NAMALWA (cell line): ENCODE results near the gene SOHLH2.

ENCODE experiments used
- DNase-seq: peaks from one replicate; pipeline ENCODE4 v3.0.0-alpha.2; 2015; ENCODE audit warnings: low spot score

The SOHLH2 gene

DNA sequence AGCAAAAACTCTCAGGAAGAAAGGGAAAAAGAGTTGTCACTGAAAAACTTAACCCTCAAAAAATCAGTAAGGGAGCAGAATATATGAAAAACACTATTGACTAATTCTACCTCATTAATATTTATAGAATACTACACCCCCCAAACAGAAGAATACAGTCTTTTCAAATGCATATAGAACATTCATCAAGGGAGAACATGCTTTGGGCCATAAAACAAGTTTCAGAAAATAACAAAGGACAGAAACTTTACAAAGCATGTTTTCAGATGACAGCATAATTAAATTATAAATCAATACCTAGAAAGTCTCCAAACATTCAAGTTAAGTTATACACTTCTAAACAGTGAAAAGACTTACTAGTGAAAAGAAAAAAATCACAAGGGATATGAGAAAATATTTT lies 30.5 kb downstream of the SOHLH2 start:
- DNase-seq, result no peak

DNA sequence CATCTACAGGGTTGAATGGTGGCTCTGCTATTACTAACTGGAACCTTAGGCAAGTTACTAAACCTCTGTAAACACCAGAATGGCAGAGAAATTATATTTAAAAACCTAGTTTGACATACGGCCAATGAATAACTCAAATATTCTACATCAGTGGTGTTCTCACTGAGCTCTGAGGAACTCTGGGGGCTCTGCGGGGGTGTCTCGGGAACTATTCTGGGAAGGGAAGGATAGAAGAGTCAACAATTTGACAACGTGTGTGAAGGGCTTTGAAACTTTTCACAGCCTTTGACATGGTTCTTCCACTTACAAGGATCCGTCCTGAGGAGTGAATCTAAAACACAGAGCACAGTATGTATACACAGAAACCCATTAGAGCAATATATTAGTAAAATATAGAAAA lies 38.7 kb downstream of the SOHLH2 start:
- DNase-seq, result no peak

DNA sequence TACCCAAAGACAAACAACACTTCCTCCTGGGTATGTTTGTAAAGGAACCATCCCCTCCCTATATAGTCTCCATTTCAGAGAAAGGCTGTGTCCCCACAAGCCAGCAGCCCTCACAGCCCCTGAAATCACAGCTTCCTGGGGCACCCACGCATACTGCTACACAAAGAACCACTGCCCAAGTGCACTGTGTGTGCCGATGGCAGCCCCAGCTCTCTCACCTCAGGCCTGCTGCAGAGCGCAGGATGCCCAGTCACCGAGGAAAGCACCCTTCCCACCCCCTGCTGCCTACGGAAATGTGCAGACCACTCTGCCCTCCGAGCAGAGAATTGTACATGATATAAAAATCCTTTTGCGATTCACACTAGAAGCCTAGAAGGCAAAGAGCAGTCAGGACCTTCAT lies 39.4 kb downstream of the SOHLH2 start:
- no peak for DNase-seq

DNA sequence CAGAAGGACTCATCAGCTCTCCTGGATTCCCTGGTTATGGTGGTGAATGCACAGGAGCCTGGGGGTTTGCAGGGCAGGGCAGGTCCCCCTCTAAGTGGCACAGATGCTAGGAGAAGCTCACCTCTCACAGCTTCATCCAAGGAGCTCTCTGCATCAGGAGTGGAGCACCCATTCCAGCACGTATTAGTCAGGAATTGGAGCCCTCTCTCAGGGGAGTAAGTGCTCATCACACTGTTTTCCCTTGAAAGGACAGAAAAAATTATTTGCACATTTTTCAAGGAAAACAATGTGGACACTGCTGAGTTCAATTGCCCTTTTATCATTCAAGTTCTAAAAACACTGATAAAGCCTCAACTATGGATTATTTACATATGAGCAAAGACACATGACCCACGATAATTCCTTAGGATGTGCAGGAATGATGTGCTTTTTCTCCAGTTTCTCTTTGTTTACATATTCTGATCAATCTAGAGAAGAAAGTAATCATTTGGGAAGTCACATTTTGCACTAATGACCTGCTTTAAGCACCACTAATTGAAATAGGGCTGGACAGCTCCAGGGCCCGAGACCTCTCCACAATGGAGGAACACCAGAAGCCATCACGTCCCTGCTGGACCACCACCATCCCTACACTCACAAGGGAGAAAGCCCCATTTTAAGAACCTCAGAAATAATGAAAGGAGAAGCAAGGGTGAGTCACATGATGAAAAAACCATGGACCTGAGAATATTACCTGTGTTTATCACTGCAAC lies 40.6 kb downstream of the SOHLH2 start:
- no peak for DNase-seq

DNA sequence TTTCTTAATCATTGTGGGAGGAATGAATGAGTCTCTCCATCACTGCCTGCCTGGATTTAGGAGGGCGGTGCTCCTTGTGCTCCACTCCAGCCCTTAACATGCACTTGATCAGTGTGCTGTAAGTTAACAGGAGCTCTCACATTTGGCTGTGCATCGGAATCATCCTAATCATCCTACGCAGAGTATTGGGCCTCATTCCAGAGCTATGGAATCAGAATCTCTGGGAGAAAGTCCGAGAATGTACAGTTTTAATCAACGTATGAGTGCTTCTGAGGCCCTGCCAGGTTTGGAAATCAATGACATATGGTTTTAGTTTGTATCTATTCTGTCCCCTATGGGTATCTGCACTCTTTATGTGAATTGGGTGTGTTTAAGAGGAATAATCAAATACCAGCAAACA lies 48.3 kb downstream of the SOHLH2 start:
- no peak for DNase-seq

DNA sequence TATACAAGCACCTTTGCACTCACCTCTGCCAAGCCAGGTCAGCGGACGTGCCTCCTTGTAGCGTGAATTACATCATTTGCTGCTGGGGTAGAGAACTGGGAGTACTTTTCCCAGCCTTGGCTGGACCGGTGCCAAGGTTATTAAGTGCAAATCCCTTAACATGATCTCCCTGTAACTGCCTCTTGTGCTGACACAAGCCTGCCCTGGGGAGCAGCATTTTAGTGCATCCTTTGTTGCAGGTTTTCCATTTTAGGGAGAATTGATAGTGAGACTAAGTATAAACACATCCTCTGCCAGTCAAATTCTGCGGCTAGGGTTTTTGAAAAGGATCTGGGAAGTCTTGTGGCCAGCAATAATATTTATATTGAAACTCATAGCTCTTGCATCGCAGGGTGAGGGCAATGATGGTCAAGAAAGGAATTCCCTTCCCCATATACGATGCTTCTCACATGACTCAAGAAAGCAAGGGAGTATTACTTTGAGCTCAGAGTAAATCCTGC lies 50.5 kb downstream of the SOHLH2 start:
- no peak for DNase-seq

DNA sequence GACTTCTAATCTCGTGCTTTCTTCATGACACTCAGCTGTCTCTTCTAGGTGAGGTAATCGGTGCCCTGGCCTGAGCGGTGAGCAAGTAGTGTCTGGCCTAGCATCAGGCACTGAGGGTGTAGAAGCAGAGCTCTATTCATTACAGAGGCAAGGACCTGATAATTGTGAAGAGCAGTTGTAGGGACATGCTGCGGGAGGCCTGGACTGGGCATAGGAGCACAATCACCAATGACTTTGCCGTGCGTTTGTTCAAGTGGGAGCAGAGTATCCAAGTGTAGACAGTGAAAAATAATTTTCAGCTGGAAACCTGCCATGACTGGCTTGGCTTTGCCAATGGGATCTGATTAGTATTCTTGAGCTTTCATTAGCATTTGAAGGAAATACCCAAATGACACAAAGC lies 51.1 kb downstream of the SOHLH2 start:
- DNase-seq, result no peak

DNA sequence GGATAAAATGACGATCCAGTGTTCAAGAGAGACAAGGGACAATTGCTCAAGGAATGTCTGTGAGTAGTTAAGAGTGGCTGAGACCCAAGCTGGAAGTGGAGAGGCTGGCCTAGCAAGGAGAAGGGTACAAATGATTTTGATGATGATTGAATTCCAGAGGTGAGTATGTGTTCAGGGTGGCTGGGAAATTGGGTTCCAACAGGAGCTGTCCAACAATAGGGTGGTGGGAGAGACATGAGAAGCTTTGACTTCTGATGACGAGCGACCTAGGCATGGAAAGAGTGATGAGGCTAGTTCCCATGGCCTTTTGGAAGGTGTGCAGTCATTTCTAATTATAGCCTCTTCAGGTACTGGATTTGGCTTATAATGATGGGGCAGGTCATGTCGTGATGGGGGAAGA lies 54.1 kb downstream of the SOHLH2 start:
- DNase-seq, result no peak

DNA sequence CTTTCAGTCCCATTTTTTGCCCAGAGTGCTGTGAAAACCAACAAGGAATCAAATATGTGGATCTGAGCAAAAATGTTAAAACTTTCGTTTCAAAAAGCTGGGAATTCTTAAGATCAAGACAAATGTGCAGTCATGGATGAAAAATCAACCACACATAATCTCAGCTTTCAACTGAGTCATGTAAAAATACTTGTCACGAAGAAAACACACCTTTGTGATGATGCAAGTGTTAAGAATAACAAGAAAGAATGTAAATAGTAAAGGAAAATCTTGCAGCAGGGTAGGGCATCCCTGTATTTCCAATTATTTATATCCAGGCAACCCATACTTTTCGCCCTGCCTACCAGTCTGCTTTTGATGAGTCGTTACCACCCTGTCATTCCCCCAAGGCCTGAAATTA lies 55.7 kb downstream of the SOHLH2 start:
- DNase-seq, result no peak

DNA sequence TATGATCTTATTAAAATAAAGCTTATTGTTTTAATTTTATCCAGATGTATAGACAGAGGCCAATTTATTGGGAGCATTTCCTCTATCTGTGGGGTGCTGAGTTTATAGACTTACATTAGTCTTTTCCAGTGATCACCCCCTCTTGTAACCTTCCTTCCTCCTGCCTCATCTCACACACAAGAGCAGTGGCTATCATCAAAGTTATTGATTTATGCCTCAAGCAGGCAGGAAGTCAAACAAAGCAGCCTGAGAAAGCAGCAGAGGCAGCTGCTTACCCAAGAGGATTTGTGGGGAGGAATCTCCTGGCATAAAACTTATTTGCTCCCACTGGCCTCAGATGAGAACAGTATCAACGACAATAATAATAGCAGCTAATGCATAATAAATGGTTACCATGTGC lies 56.9 kb downstream of the SOHLH2 start:
- no peak for DNase-seq

DNA sequence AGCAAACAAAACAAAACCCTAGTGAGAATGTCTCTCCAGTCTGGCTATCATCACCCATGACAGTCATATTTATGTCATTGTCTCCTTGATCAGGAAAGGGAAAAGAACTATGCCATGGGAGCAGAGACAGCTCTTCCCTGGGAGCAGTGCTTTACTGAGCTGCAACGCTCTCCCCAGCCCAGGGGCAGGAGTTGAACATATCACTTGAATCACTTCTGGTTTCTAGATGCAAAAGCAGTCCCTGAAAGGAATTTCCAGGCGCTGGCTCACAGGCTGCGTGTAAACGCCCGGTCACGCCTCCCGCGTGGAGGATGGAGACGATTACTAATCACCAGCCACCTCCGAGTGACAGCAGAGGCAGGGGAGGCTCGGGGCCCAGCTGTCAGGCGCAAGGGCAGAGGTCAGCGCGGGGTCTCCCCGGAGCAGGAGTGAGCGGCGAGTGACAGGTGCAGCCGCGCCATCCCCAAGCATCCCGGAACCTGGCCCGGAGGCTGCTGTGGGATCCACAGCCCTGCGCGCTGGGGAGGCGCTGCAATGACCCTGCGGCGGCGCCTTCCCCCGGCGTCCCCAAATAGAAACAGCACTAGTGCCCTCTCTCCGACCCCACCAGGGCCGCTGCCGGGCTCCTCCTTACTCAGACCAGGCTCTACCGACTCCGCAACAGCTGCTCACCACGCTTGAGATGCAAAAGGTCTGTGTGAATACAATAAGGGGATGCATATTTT lies 59.6 kb downstream of the SOHLH2 start:
- DNase-seq, result no peak

DNA sequence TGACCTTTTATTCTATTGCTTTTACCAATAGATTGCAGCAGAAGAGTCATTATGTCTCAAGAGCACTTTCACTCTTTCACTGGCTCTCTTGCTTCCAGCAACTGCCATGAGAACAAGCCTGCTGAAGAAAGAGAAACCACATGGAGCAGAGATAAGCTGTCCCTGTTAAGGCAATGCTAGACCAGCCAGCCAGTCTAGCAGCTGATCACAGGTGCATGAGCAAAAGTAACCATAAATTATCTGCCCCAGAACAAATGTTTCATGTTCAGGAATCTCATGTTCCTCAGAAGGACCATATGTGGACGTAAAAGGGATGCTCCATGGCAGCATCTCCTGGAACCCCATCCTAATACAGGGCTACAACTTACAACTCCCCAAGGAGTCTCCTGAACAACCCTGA lies 62.8 kb downstream of the SOHLH2 start:
- DNase-seq, result no peak

DNA sequence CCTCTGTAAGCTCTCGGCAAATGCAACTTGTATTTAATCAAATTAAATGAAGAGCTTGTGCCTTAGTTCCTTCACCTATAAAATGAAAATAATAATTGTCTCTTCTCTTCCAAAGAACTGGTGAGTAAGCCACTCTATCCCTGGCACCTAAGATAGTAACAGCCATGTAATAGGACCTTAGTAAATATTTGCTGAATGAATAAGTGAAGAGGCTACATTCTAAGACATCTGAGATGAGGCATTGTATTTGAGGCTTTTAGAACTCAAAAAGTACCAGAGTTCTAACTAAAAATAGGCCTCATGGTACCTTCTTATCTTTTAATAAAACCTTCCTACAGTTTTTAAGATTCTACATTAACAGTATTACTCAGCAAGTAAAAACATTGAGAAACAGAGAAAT lies 65.9 kb downstream of the SOHLH2 start:
- no peak for DNase-seq

DNA sequence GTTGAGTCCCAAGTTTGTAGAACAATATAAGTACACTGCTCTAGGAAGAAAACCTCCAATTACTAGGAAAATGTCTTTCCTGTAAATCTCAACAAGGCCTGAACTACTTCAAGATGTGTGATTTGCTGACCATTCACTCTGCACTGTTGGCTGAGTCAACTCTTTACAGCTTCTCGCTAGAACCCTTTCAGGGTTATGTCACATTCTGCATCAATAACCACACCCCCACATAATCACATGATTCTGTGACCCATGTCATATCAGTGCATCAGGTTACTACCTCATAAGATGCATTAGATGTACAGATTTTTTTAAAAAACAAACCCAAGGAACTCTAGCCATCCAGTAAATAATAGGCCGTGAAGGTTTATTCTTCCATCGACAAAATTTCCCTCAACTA lies 67.0 kb downstream of the SOHLH2 start:
- no peak for DNase-seq

DNA sequence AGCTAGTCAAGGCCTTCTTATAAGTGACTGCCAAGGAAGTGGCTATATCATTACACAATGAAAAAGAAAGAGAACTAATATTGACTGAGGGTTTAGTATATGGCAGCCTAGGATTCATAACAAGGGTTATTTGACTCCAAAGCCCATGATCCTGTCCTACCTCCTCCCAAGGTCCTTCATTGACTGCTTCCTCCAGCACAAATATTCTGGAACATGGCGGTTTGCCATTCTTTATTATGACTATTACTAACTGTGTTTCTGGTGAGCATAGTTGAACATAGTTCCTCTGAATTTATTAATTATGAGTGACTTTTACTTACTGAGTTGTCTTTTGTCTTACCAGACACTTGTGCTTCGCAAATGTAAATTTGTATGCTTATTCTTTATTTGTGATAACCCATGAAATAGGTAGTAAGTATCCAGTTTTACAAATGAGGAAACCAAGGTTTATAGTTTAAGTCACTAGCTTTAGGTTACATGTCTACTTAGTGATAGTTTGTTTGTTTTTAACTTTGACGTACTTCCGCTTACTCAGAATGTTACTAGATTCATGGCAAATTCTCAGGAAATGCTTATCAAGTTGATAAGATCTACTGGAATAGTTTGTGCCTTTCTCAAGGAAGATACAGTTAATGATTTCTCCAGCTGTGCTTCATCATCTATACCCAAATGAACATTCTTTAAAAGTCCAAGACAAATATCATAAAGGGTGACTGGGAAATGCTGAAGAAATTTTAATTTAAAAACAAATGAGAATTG lies 67.7 kb downstream of the SOHLH2 start:
- DNase-seq, result no peak

DNA sequence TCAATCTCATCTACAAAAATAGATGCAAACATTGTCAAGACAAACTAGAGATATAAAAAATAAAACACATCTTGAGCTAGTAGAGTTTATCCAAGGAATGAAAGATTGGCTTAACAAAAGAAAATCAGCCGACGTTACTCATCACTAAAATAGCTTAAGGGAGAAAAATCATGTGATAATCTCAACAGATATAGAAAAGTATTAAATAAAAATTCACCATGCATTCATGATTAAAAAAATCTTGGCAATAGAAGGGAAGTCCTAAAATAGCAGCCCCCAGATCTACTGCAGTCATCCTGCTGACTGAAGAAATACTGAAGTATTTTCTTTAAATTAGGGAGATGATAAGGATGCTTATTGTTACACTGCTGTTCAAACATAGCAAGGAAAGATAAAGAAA lies 70.6 kb downstream of the SOHLH2 start:
- no peak for DNase-seq

DNA sequence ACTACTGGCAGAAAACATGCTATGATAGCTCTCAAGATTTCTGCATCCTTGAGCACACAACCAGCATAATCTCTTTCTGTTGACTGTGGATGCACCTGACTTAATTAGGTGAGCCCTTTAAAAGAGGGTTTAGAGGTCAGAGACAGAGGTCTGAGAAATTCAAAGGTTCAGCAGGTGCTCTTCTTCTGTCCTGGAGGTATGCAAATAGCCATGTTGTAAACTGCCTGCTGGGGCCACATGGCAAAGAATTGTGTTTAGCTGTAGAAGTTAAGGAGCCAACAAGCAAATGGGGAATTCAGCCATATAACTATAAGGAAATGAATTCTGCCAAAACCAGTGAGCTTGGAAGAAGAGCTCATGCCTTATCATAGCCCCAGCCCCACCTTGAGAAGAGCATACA lies 71.6 kb downstream of the SOHLH2 start:
- DNase-seq, result no peak

DNA sequence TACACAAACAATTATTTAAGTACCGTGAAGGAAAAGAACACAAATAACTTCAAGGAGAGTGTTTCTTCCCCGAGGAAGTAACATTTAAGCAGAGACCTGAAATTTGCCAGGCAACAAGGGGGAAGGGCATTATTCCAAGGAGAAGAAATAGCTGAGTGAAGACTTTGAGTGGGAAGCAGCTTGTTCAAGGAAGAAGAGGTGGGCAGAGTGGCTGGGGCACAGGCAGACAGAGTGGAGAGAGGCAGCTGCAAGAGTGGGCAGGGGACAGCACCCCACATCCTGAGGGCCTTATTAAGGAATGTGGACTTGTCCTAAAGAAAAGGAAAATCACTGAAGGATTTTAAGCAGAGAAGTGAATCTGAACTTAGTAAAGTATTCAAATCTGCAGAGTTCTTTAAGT lies 78.5 kb downstream of the SOHLH2 start:
- DNase-seq, result no peak

DNA sequence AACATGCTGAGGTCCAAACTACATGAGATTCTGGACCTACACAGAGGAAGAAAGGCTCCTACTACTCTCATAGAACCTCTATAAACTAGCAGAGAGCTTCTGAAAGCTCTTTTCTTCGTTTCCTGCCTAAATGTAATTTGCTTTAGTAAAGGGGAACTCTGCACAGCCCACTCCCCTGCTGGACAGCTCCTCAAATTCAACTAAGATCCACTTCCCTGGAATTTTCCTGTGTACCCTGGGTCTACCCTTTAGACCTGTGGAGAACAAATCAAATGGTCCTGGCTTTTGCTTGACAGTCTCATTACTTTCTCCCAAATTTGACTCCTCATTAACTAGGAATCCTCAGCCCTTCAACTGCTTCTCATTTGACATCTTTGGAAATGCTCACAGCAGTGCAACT lies 79.7 kb downstream of the SOHLH2 start:
- DNase-seq, result no peak

DNA sequence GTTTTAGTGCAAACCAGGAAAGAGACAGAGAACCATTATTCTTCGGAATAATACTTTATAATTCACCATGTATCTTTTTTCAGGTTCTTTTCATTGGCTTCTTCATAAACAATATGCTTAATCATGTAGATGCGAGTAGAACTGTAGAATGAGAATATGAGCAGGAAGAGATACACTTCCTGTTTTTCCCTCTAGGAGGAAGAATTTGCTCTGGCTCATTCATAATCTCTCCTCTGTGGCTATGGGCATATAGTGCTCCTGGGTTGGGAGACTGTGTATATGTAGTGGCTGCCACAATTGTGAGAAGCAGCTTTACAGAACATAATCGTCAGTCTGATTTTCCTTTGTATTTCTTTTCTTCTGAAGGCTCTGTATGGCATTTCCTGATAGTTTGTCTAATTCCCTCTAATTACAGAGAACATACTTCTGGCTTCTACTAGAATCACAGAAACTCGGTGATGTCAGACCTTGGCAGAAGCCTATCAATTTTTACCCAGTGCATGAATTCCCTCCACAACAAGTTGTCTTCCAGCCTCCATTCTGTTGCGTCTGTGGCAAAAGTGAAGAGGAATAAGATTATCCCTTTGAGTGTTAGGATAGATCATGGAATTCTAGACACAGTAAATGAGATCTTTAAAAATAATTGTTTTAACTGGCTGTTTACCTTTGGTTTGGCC lies 80.3 kb downstream of the SOHLH2 start:
- DNase-seq, result no peak

DNA sequence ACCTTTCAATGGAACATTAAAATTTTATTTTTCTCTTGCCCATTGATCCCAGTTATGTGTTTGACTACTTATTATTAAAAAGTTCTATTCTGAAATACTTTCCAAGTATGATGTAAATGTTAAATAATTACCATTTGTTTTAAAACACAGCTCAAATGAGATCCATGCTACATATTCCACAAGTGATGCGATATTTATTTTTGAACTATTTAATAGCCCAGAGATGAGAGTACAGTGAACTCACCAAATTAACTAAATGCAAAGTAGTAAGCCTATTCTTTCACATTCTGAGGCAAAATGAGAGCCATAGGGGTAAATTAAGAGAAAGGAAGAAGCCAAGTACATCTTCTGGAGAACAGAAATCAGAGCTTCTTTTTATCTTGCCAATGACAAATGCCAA lies 82.0 kb downstream of the SOHLH2 start:
- DNase-seq, result no peak

DNA sequence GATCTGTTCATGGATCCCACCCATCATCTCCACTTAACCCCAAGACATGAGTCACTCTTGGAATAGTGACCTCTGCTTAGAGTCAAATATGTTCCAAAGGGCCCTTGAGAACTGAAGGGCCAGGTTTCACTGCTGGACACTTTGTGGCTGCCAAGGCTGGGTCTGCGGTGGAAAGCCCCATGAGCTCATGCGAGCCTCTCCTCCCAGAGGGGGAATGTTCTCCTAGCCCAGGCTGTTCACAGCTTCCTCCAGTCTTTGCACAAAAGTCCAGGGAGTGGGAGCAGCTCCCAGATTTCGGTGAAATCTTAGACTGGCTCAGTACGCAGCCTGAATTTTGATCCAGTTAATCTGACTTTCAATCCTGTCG lies 82.4 kb downstream of the SOHLH2 start:
- DNase-seq, result no peak
